T-helper 2 cell (primary cell): Measurements from ENCODE around the gene AATF.

Experiments used
- DNase-seq, 5 experiments: peaks; one replicate each; pipeline versions ENCODE4 v3.0.0 to v3.0.0-alpha.2; 2012 to 2022

AATF gene

GRCh38 chr17:37083456-37083855 is 134.7 kb downstream of the AATF start:
- no peak for DNase-seq

- DNase-seq: no peak
These were observed 135.6 kb downstream of the AATF start for GRCh38 chr17:37084372-37084771.

- no peak for DNase-seq
These were observed 137.6 kb downstream of the AATF start for GRCh38 chr17:37086334-37086733.

- DNase-seq: no peak
These were observed 138.2 kb downstream of the AATF start for GRCh38 chr17:37086948-37087347.

- DNase-seq: no peak
These were observed 138.9 kb downstream of the AATF start for GRCh38 chr17:37087683-37088082.

- peak in 2 of 5 experiments; percentile 43 to 63 for DNase-seq
These were observed 139.7 kb downstream of the AATF start for GRCh38 chr17:37088459-37088858.

GRCh38 chr17:37088913-37089312 is 140.2 kb downstream of the AATF start:
- DNase-seq: no peak

- DNase-seq: peak in 3 of 5 experiments; percentile 10 to 95 (median 76)
These were observed 141.2 kb downstream of the AATF start for GRCh38 chr17:37089956-37090355.

- no peak for DNase-seq
These were observed 142.2 kb downstream of the AATF start for GRCh38 chr17:37090941-37091340.

- no peak for DNase-seq
These were observed 143.3 kb downstream of the AATF start for GRCh38 chr17:37092071-37092470.

GRCh38 chr17:37092701-37093100 is 143.9 kb downstream of the AATF start:
- DNase-seq: no peak

GRCh38 chr17:37094391-37094790 is 145.6 kb downstream of the AATF start:
- DNase-seq: peak in 1 of 5 experiments; percentile 41

GRCh38 chr17:37096071-37096470 is 147.3 kb downstream of the AATF start:
- no peak for DNase-seq

GRCh38 chr17:37097154-37097553 is 148.4 kb downstream of the AATF start:
- DNase-seq: no peak

GRCh38 chr17:37098152-37098551 is 149.4 kb downstream of the AATF start:
- DNase-seq: no peak

GRCh38 chr17:37098910-37099664 is 150.3 kb downstream of the AATF start:
- no peak for DNase-seq

GRCh38 chr17:37100231-37100630 is 151.5 kb downstream of the AATF start:
- no peak for DNase-seq

GRCh38 chr17:37101306-37101705 is 152.6 kb downstream of the AATF start:
- no peak for DNase-seq

GRCh38 chr17:37103231-37103630 is 154.5 kb downstream of the AATF start:
- no peak for DNase-seq

GRCh38 chr17:37106049-37106448 is 157.3 kb downstream of the AATF start:
- no peak for DNase-seq
